Activated T-helper 2 cell treated with anti-CD3 and anti-CD28 coated beads, Interferon-gamma antibody, Interleukin-2, Interleukin-4, amounts not matched to agents 10 μg/mL and 5 μg/mL and 100 μg/mL, durations not matched to agents 14 hours and 24 hours and 36 hours (primary cell): ENCODE results near the gene ADGRL1. TPM values are rescaled to one million over a fixed set of nuclear protein-coding genes. Genes with fewer than 3 reads are reported as not detected.
"Not testable (repeated sequence)": the region's sequence is repeated elsewhere in the genome, so short reads cannot be mapped to it uniquely, and the experiment has no call there.

Experiments used
- DNase-seq: peaks from one replicate; pipeline ENCODE4 v3.0.0; 2021; ENCODE audit warnings: low spot score
- H3K27ac Mint-ChIP-seq: one replicate; pipeline ENCODE4 v1.8.0; 2021; ENCODE audit warnings: mixed read lengths
- H3K27me3 Mint-ChIP-seq: one replicate; pipeline ENCODE4 v1.8.0; 2021; ENCODE audit warnings: low read depth, mixed read lengths
- H3K36me3 Mint-ChIP-seq: one replicate; pipeline ENCODE4 v1.8.0; 2021; ENCODE audit warnings: low read depth, mixed read lengths
- H3K4me1 Mint-ChIP-seq: one replicate; pipeline ENCODE4 v1.8.0; 2021; ENCODE audit warnings: low read depth, mixed read lengths
- H3K4me3 Mint-ChIP-seq: one replicate; pipeline ENCODE4 v1.8.0; 2021; ENCODE audit warnings: low read depth, mild to moderate bottlenecking, moderate library complexity, mixed read lengths
- H3K9me3 Mint-ChIP-seq: one replicate; pipeline ENCODE4 v1.8.0; 2021; ENCODE audit warnings: mixed read lengths
- intact Hi-C: fragments of 100-400 bp; cut with micrococcal nuclease; formaldehyde crosslinking; loops from one replicate; pipeline ENCODE4 v1.15.1; 2023
- total RNA-seq: library from RNA; stranded (reverse); gene quantifications from 2 replicates; pipeline ENCODE4 v1.2.3, GENCODE V29; 2022

The ADGRL1 gene
- total RNA-seq, result 10.7 and 11.3 TPM in 2 replicates

DNA sequence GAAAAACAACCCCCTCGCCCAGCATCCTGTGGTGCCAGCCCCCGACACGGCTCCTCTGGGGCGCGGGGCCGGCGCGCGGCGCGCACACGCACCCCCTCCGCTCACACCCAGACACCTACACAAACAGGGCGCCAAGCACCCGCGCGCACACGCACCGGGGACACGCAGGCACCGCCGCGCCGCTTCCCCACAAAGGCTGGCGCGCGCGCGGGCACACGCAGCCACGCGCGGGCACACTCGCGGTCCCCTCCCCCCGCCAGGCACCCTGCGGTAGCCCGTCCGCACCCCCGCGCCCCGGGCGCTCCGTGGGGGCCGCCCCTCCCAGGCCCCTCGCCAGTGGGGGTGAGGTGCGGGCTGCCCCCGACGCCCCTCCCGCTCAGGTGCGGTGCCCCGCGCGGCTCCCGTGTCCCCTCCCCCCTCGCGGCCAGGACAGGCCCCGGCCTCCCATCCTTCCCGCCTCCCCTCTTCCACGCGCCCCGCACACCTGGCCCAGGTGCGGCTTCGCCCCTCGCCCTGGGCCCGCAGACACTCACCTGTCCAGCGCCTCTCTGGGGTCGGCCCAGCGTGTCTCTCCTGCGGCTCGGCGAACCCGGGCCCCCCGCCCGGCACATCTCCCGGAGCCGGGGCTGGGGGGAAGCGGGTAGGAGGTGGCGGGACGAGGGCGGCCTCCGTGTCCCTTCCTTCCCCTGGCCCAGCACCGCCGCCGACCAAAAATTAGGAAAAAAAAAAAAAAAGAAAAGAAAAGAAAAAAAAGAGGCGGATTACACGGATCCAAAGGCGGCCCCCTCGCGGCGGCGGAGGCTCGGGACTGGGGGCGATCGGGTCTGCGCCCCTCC, at the start of gene ADGRL1:
ADGRL1 (minus strand) TSS at position 718 of the 836 bp plus-strand sequence. CDS start 22,567 bp downstream, outside the sequence.
- not testable (repeated sequence) for H3K9me3 Mint-ChIP-seq, H3K36me3 Mint-ChIP-seq, DNase-seq
- H3K4me3 Mint-ChIP-seq, result peak within 1 kb of the TSS; percentile 85
- peak within 1 kb of the TSS; percentile 57 for H3K27ac Mint-ChIP-seq
- intact Hi-C loops, result loop anchor here (10.0 kb wide), 2 partner anchors 79 to 279 kb away; no protein-coding TSS in a partner anchor
- H3K27me3 Mint-ChIP-seq, result peaks cover 48% of the 10 kb centered on the region
- H3K4me1 Mint-ChIP-seq, result peaks cover 16% of the 10 kb centered on the region

DNA sequence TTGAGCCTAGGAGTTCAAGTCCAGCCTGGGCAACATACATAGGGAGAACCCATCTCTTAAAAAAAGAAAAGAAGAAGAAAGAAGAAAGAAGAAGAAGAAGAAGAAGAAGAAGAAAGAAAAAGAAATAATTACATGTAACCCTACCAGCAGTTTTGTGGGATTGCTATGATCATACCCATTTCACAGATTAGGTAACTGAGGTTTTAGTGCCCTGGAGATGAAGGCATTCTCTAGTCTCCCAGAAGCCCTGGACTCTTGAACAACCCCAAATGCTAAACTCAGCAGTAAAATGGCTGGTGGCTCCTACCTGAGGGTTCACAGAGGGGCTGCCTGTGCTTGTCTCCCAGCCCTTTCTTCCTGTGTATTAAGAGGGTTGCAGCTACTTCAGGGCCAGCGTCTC, 49.3 kb upstream of the ADGRL1 start:
- DNase-seq, intact Hi-C loops, H3K9me3 Mint-ChIP-seq, H3K27ac Mint-ChIP-seq, H3K4me3 Mint-ChIP-seq, H3K4me1 Mint-ChIP-seq, H3K36me3 Mint-ChIP-seq: not testable (repeated sequence)
- peaks cover 11% of the 10 kb centered on the region for H3K27me3 Mint-ChIP-seq

DNA sequence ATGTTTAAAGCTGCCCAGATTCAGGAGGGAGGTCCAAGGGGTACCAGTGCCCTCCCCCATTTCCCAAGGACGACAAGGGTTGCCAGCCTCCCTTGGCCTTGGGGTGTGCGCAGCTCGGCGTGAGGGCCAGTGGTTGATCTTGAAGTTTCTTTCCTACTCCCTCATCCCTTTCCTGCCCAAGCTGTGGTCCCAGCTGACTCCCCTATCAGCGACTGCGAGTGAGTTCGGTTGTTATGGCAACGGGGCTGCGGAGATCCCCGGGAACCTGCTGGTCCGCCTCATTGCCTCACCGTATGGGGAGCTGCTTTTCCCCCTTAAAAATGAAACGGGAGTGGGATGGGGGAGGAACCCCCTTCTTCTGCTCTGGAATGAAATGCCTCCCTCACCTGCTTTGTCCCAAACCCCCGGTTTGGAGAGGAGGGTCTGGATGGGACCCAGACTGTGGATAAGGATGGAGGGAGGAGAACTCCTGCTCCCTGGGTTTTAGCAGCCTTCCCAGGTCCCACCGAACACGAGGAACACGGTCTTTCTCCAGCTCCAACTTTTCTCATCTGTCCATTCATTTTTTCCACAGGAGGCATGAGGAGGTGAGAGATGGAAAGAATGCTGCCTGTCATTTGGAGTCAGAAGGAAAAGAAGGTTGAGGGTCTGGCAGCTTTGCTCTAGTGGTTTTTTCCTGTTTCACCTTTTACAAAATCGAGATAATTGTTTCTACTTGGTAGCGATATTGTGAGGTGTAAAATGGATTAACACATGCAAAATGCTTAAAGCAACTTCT, 48.0 kb upstream of the ADGRL1 start:
- H3K36me3 Mint-ChIP-seq, H3K9me3 Mint-ChIP-seq, DNase-seq, H3K27ac Mint-ChIP-seq, H3K4me1 Mint-ChIP-seq, H3K4me3 Mint-ChIP-seq, intact Hi-C loops: not testable (repeated sequence)
- peaks cover 11% of the 10 kb centered on the region for H3K27me3 Mint-ChIP-seq

DNA sequence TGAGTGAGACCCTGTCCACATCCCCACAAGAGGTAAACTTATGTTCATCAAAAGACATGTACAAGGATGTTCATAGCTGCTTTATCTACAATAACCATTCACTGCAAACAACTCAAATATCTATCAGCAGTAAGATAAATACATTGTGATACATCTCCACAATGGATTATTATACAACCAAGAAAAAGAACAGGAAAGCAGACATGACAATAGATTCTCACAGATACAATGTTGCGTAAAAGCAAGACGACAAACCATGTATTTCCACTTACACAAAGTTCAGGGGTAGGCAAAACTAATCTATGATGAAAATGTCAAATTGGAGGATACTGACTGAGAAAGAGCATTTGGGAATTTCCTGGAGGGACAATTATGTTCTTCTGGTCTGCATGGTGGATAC, 46.2 kb upstream of the ADGRL1 start:
- intact Hi-C loops, H3K36me3 Mint-ChIP-seq, DNase-seq, H3K9me3 Mint-ChIP-seq, H3K4me1 Mint-ChIP-seq, H3K4me3 Mint-ChIP-seq, H3K27ac Mint-ChIP-seq: not testable (repeated sequence)
- H3K27me3 Mint-ChIP-seq, result peaks cover 11% of the 10 kb centered on the region

DNA sequence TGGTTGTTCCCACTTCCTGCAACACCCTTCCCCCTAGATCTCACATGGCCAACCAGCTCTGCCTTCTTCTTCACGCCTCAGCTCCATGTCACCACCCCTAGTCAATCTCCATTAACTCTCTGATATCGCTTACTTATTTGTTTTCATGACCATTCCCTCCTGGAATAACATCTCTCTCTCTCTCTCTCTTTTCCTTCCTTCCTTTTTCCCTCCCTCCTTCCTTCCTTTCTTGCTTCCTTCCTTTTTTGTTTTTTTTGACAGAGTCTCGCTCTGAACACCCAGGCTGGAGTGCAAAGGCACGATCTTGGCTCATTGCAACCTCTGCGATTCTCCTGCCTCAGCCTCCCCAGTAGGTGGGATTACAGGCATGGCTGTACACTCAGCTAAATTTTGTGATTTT, 44.9 kb upstream of the ADGRL1 start:
- Mint-ChIP-seq H3K27me3 (peaks cover 11% of the 10 kb centered on the region), H3K4me1 (no peaks in the 10 kb centered on the region), H3K9me3 (no peaks in the 10 kb centered on the region), H3K36me3 (no peaks in the 10 kb centered on the region), H3K4me3 (no peak overlapping the region), H3K27ac (peak overlapping the region; percentile 7)
- no peak for DNase-seq
- intact Hi-C loops, result no loop called here

DNA sequence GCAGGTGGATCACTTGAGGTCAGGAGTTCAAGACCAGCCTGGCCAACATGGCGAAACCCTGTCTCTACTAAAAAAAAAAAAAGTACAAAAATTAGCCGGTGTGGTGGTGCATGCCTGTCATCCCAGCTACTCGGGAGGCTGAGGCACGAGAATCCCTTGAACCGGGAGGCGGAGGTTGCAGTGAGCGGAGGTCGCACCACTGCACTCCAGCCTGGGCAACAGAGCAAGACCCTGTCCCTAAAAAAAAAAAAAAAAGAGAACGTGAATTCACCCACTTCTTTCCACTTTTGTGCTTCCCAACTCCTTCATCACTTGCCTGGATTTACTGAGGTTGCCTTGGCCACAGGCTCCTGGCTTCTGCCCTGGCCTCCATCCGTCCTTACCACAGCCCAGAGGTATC, 44.3 kb upstream of the ADGRL1 start:
- H3K27ac Mint-ChIP-seq, H3K9me3 Mint-ChIP-seq, DNase-seq, intact Hi-C loops, H3K4me1 Mint-ChIP-seq, H3K36me3 Mint-ChIP-seq, H3K4me3 Mint-ChIP-seq: not testable (repeated sequence)
- H3K27me3 Mint-ChIP-seq, result peaks cover 11% of the 10 kb centered on the region

DNA sequence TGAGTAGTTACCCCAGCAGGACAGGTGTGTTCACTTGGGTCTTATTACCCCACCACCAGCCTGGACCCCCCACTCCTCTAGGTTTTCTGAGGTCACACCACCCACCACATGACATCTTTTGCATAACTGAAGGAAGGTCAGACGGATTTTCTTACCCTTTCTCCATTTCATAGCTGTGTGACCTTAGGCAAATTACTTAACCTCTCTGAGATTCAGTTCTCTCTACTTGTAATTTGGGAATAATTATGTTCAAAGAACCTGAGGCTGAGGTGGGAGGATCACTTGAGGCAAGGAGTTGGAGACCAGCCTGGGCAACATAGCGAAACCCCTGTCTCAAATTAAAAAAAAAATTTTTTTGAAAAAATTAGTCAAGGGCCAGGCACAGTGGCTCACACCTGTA, 43.9 kb upstream of the ADGRL1 start:
- H3K4me1 Mint-ChIP-seq, intact Hi-C loops, H3K9me3 Mint-ChIP-seq, H3K36me3 Mint-ChIP-seq, DNase-seq, H3K4me3 Mint-ChIP-seq: not testable (repeated sequence)
- Mint-ChIP-seq H3K27me3 (peaks cover 11% of the 10 kb centered on the region), H3K27ac (peak overlapping the region; percentile 33)

DNA sequence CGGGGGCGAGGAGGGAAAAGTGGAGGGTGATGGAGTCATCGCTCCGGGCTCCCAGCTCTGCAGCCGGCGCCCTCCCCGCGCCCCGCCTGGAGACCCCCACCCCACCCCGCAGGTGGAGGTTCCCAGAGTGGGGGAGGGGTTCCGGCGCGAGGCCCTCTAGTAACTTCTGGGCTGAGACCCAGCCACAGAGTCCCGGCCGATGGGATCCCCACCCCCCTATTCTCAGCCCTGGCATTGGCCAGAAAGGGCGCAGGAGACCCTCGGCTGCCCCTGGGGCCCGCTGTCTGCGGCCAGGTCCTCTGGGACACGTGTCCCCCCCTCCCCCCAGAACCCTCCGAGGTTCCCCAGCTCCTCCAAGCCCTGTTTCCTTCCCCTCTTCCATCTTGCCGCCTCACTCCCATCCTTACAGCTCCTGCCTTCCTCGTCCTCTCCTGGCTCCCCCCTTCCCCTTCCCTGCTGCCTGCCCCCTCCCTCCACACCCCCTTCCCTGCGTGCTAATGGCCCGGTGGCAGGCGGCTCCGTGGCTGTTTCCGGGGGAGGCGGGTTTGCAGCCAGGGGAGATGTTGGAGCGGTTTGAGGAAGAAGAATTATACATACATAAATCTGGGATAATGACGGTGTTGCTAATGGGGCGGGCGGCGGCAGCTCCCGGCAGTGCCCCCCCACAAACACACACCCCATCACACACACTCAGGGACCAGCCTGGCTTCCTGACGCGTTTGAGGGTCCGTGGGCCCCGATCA, 43.2 kb upstream of the ADGRL1 start:
- H3K4me3 Mint-ChIP-seq, DNase-seq, H3K27me3 Mint-ChIP-seq, H3K9me3 Mint-ChIP-seq, intact Hi-C loops, H3K36me3 Mint-ChIP-seq, H3K4me1 Mint-ChIP-seq: not testable (repeated sequence)
- H3K27ac Mint-ChIP-seq, result peak overlapping the region; percentile 28

DNA sequence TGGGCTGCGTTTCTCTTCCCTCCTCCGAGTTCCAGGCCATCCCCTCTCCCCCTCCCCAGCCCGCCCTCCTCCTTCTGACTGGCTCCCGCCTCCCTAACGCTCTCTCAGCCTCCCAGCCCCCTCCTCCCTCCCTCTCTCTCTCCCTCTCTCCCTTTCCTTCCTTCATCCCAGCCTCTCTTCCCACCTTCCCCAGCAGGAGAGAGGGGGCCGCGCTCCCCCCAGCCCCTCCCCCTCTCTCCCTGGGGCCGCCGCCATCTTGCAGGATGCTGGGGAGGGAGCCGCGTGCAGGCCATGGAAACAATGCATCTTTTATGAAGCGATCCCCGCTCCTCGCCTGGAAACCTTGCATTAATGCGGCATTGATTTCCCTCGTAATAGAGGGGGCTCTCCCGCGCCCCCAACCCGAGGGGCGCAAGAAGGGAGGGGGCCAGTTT, 42.6 kb upstream of the ADGRL1 start:
- Mint-ChIP-seq H3K9me3 (no peaks in the 10 kb centered on the region), H3K4me1 (no peaks in the 10 kb centered on the region), H3K27me3 (peaks cover 9% of the 10 kb centered on the region), H3K4me3 (peak overlapping the region; percentile 21), H3K27ac (no peak overlapping the region), H3K36me3 (no peaks in the 10 kb centered on the region)
- intact Hi-C loops, result no loop called here
- no peak for DNase-seq

DNA sequence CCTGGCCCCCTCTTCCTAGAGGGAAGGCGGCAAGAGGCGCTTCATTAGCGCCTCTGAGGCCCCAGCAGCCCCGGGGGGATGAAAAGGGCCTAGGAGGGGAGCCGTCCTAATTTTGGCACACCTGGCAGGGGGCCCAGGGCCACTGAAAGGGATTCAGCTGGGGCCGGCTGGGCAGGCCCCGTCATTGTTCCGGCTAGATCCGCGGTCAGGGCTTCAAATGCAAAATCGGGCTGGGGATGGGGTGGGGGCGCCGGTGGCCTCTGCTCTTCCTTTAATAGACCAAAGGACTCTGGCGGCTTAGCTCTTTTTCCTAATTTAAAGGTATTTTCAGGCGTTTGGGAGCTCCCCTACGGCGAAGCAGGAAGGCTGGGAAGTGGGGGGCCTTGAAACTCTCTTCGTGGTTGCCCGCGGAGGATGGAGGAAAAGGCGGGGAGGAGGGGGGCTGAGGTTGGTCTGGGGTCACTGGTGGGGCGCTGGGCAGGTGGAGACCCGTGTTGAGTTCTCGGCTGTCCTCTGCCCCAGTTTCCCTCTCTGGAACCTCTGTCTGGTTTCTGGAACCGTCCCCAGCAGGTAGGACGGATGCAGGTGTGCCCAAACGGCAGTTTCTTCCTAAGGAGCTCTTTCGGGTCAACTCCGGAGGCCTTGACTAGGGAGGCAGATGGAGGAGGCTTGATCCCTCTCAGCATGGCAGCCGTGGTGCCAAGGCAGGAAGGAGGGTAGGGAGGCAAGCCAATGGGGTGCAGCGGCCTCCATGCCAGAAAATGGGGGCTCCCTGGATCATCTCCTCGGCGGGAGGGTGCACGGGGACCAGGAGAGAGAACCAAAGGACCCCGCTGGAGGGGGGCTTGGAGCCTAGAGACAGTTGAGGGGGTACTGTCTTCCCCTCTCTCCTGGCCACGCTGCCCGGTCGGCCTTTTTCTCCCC, 41.8 kb upstream of the ADGRL1 start:
- H3K36me3 Mint-ChIP-seq, DNase-seq, H3K9me3 Mint-ChIP-seq, H3K4me1 Mint-ChIP-seq, H3K27me3 Mint-ChIP-seq, intact Hi-C loops: not testable (repeated sequence)
- Mint-ChIP-seq H3K27ac (peak overlapping the region; percentile 71), H3K4me3 (peak overlapping the region; percentile 37)

DNA sequence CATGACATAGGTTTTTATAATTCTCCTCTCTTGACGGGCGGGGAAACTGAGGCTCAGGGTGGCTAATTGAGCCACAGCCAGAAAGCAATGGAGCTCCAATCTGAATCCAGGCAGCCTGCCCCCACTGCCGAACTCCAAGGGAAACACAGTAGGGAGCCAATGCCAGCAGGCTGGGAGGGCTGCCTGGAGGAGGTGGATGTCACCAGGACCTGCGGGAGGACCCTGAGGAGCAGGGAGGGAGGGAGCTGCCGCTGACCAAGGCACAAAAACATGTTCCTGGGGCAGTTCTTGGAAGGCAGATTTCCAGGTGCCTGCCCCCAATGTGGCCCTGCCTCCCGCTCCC, 41.2 kb upstream of the ADGRL1 start:
- H3K27me3 Mint-ChIP-seq, DNase-seq, H3K9me3 Mint-ChIP-seq, H3K4me1 Mint-ChIP-seq, H3K4me3 Mint-ChIP-seq, H3K27ac Mint-ChIP-seq, H3K36me3 Mint-ChIP-seq, intact Hi-C loops: not testable (repeated sequence)

DNA sequence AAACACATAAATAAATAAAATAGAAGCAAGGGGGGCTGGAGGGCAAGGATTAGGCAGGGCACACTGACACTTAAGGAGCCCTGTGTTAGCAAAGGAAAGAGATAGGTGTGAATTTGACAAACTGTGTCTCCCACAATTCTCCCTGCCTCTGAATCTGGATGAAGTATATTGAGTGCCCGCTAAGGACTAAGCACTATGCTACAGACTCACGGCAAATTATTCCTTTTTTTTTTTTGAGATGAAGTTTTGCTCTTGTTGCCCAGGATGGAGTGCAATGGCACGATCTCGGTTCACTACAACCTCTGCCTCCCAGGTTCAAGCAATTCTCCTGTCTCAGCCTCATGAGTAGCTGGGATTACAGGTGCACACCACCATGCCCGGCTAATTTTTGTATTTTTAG, 38.4 kb upstream of the ADGRL1 start:
- H3K4me3 Mint-ChIP-seq, H3K27me3 Mint-ChIP-seq, DNase-seq, intact Hi-C loops, H3K4me1 Mint-ChIP-seq, H3K36me3 Mint-ChIP-seq, H3K27ac Mint-ChIP-seq, H3K9me3 Mint-ChIP-seq: not testable (repeated sequence)
